H9 (cell line): ENCODE results near the gene TSKU. TPM values are rescaled to one million over a fixed set of nuclear protein-coding genes. Genes with fewer than 3 reads are reported as not detected.
A peak's percentile ranks its signal among the peaks of the same experiment; 100 is the strongest.

Source experiments
- DNase-seq: peaks from one replicate; pipeline ENCODE4 v3.0.0-alpha.2; 2017
- H2AFZ ChIP-seq: one replicate; pipeline ENCODE4 v1.6.1; 2013; ENCODE audit warnings: mild to moderate bottlenecking, low read length, control low read depth, moderate library complexity
- H2AK5ac ChIP-seq: 2 replicates; pipeline ENCODE4 v1.6.1; 2013; ENCODE audit warnings: low read length, control low read depth, mixed read lengths; ENCODE audit not compliant: insufficient read length
- H2BK120ac ChIP-seq: one replicate; pipeline ENCODE4 v1.6.1; 2013; ENCODE audit warnings: low read depth, mild to moderate bottlenecking, low read length, control low read depth, inconsistent platforms; ENCODE audit not compliant: poor library complexity, severe bottlenecking
- H2BK12ac ChIP-seq: 2 replicates; pipeline ENCODE4 v1.6.1; 2013; ENCODE audit warnings: low read length, control low read depth, mixed read lengths, low read depth; ENCODE audit not compliant: insufficient read length
- H2BK15ac ChIP-seq: 2 replicates; pipeline ENCODE4 v1.6.1; 2013; ENCODE audit warnings: low read depth, low read length, control low read depth
- H2BK20ac ChIP-seq: one replicate; pipeline ENCODE4 v1.6.1; 2013; ENCODE audit warnings: low read depth, mild to moderate bottlenecking, low read length, control low read depth, inconsistent platforms; ENCODE audit not compliant: poor library complexity, severe bottlenecking
- H2BK5ac ChIP-seq: 2 replicates; pipeline ENCODE4 v1.6.1; 2013; ENCODE audit warnings: low read length, control low read depth, mixed read lengths; ENCODE audit not compliant: insufficient read length
- H3K14ac ChIP-seq: 2 replicates; pipeline ENCODE4 v1.6.1; 2013; ENCODE audit warnings: low read length, control low read depth; ENCODE audit not compliant: insufficient read depth
- H3K18ac ChIP-seq: 2 replicates; pipeline ENCODE4 v1.6.1; 2013; ENCODE audit warnings: low read depth, mild to moderate bottlenecking, mixed read lengths, low read length, control low read depth; ENCODE audit not compliant: insufficient read length
- H3K23ac ChIP-seq: 2 replicates; pipeline ENCODE4 v1.6.1; 2013; ENCODE audit warnings: low read length, control low read depth, mixed read lengths, low read depth; ENCODE audit not compliant: insufficient read length
- H3K23me2 ChIP-seq: 2 replicates; pipeline ENCODE4 v1.6.1; 2013; ENCODE audit warnings: low read depth, mild to moderate bottlenecking, mixed read lengths, low read length, control low read depth; ENCODE audit not compliant: insufficient read length, poor library complexity, severe bottlenecking
- H3K27ac ChIP-seq: 2 replicates; pipeline ENCODE4 v1.5.1; 2013; ENCODE audit warnings: low read length, control low read depth, mixed read lengths, low read depth; ENCODE audit not compliant: insufficient read length
- H3K27me3 ChIP-seq: 2 replicates; pipeline ENCODE4 v1.6.1; 2013; ENCODE audit warnings: low read length, control low read depth, inconsistent platforms; ENCODE audit not compliant: insufficient read depth
- H3K4ac ChIP-seq: 2 replicates; pipeline ENCODE4 v1.6.1; 2013; ENCODE audit warnings: low read depth, mild to moderate bottlenecking, control low read depth, inconsistent platforms, low read length, moderate library complexity
- H3K4me1 ChIP-seq: 2 replicates; pipeline ENCODE4 v1.6.1; 2013; ENCODE audit warnings: low read length, control low read depth, inconsistent platforms; ENCODE audit not compliant: insufficient read depth
- H3K4me2 ChIP-seq: 2 replicates; pipeline ENCODE4 v1.6.1; 2013; ENCODE audit warnings: low read length, control low read depth, mixed read lengths; ENCODE audit not compliant: insufficient read length, insufficient read depth
- H3K56ac ChIP-seq: 2 replicates; pipeline ENCODE4 v1.6.1; 2013; ENCODE audit warnings: low read depth, mild to moderate bottlenecking, mixed read lengths, low read length, control low read depth; ENCODE audit not compliant: insufficient read length
- H3K79me1 ChIP-seq: 2 replicates; pipeline ENCODE4 v1.6.1; 2013; ENCODE audit warnings: low read depth, mild to moderate bottlenecking, moderate library complexity, low read length, control low read depth, inconsistent platforms; ENCODE audit not compliant: insufficient read depth, poor library complexity, severe bottlenecking
- H3K79me2 ChIP-seq: 2 replicates; pipeline ENCODE4 v1.6.1; 2013; ENCODE audit warnings: low read length, control low read depth, inconsistent platforms; ENCODE audit not compliant: insufficient read depth
- H3K9ac ChIP-seq: 2 replicates; pipeline ENCODE4 v1.6.1; 2013; ENCODE audit warnings: low read length, control low read depth, mixed read lengths; ENCODE audit not compliant: insufficient read length; ENCODE audit errors: extremely low read depth
- H3K9me3 ChIP-seq: one replicate; pipeline ENCODE4 v1.6.1; 2013; ENCODE audit warnings: low read depth, low read length, inconsistent platforms; ENCODE audit not compliant: control insufficient read depth
- H3T11ph ChIP-seq: one replicate; pipeline ENCODE4 v1.6.1; 2013; ENCODE audit warnings: mild to moderate bottlenecking, low read length, control low read depth, inconsistent platforms
- H4K20me1 ChIP-seq: one replicate; pipeline ENCODE4 v1.6.1; 2013; ENCODE audit not compliant: control insufficient read depth, insufficient read length, insufficient read depth
- H4K5ac ChIP-seq: 2 replicates; pipeline ENCODE4 v1.6.1; 2013; ENCODE audit warnings: low read depth, mild to moderate bottlenecking, mixed read lengths, low read length, control low read depth; ENCODE audit not compliant: insufficient read length
- H4K8ac ChIP-seq: replicated peaks from 2 replicates; pipeline ENCODE4 v1.6.1; 2013; ENCODE audit warnings: low read length, control low read depth, mixed read lengths, low read depth; ENCODE audit not compliant: insufficient read length
- H4K91ac ChIP-seq: 2 replicates; pipeline ENCODE4 v1.6.1; 2013; ENCODE audit warnings: low read depth, mild to moderate bottlenecking, moderate library complexity, mixed read lengths, low read length, control low read depth; ENCODE audit not compliant: insufficient read length
- H3K27ac Mint-ChIP-seq, 3 experiments: 2 replicates in 2 of 3; 3 replicates in 1 of 3; pipeline ENCODE4 v1.8.0; 2020 to 2021; ENCODE audit warnings: mixed read lengths in 3 of 3, mild to moderate bottlenecking in 1 of 3, moderate library complexity in 1 of 3
- H3K27me3 Mint-ChIP-seq: 2 replicates; pipeline ENCODE4 v1.8.0; 2021; ENCODE audit warnings: low read depth, mild to moderate bottlenecking, moderate library complexity, mixed read lengths
- H3K36me3 Mint-ChIP-seq, 3 experiments: 2 replicates in 2 of 3; 3 replicates in 1 of 3; pipeline ENCODE4 v1.8.0; 2020 to 2021; ENCODE audit warnings: low read depth in 3 of 3, mixed read lengths in 3 of 3; ENCODE audit not compliant: insufficient read depth in 1 of 3
- H3K4me1 Mint-ChIP-seq, 2 experiments: 2 replicates each; pipeline ENCODE4 v1.8.0; 2020; ENCODE audit warnings: mixed read lengths in 2 of 2
- H3K4me3 Mint-ChIP-seq, 2 experiments: 2 replicates in 1 of 2; 3 replicates in 1 of 2; pipeline ENCODE4 v1.8.0; 2020 to 2021; ENCODE audit warnings: mild to moderate bottlenecking in 2 of 2, mixed read lengths in 2 of 2, moderate library complexity in 1 of 2
- H3K9me3 Mint-ChIP-seq, 2 experiments: 2 replicates in 1 of 2; 3 replicates in 1 of 2; pipeline ENCODE4 v1.8.0; 2020; ENCODE audit warnings: mild to moderate bottlenecking in 2 of 2, mixed read lengths in 2 of 2, moderate library complexity in 1 of 2
- WGBS: extraction: QIAGEN DNeasy Blood & Tissue Kit; methylation state at CpG from one replicate; pipeline ENCODE4 v1.1.7; 2013; ENCODE audit warnings: missing lambda C conversion rate, low lambda C conversion rate, mixed read lengths; ENCODE audit not compliant: insufficient read length; ENCODE audit errors: extremely low coverage; 5-methylcytosine and 5-hydroxymethylcytosine counted together
- total RNA-seq: library from RNA; stranded (reverse); gene quantifications from 2 replicates; pipeline ENCODE4 v1.2.1, GENCODE V29; 2021
- TF ChIP-seq, protein P1 (sequence below): fragments of 200-600 bp; sonication (generic); conservative IDR thresholded peaks from 3 replicates; pipeline ENCODE4 v1.8.0; 2021; ENCODE audit warnings: antibody characterized with exemption, mild to moderate bottlenecking

Gene TSKU
- total RNA-seq, 1 experiment from 2014 or later = 25.4 TPM

DNA sequence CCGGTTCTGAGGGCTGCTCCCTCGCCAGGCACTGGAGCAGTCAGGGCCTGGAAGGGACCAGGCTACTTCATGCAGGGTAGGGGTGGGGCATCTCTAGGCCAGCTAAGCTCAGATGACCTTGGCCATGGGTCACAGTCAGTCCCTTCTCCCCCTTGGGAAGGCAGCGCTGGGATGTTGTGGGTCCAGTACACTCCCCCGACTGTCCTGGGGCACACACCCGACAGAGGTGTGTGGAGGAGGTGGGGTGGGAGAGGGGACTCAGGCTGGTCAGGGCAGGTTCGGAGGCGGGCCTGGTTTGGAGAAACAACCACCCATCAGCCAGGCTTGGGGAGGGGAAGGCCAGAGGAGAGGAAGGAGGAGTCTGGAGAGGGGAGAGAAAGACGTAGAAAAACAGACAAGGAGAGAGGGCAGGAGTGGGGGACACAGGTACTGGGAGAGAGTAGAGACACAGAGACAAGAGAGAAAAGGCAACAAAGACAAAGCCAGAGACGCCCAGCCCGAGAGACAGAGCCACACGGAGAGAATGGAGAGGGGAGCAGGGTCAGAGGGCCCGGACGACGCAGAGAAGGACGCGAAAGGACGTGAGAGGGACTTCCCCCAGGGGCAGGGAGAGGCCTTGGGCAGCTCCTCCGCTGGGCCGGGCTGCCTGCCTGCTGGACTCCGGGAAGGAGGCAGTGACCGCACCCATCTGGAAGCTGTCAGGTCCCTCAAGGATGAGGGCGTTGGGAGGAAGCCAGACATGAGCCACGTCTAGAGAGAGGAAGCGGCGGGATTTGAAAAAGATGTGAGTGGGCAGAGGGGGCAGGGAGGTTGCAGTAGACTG, 30.6 kb upstream of the TSKU start:
- no peaks in the 10 kb centered on the region for H3K23me2 ChIP-seq
- H4K5ac ChIP-seq = no peak overlapping the region
- H2BK15ac ChIP-seq = no peak overlapping the region
- H3K27ac Mint-ChIP-seq = peak overlapping the region in 1 of 3 experiments; percentile 72; a peak in 1 of 7 replicates
- H3K36me3 Mint-ChIP-seq = no peaks in the 10 kb centered on the region; a peak in 1 of 7 replicates
- TF ChIP-seq, protein P1, sequence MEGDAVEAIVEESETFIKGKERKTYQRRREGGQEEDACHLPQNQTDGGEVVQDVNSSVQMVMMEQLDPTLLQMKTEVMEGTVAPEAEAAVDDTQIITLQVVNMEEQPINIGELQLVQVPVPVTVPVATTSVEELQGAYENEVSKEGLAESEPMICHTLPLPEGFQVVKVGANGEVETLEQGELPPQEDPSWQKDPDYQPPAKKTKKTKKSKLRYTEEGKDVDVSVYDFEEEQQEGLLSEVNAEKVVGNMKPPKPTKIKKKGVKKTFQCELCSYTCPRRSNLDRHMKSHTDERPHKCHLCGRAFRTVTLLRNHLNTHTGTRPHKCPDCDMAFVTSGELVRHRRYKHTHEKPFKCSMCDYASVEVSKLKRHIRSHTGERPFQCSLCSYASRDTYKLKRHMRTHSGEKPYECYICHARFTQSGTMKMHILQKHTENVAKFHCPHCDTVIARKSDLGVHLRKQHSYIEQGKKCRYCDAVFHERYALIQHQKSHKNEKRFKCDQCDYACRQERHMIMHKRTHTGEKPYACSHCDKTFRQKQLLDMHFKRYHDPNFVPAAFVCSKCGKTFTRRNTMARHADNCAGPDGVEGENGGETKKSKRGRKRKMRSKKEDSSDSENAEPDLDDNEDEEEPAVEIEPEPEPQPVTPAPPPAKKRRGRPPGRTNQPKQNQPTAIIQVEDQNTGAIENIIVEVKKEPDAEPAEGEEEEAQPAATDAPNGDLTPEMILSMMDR = no peak
- H2BK5ac ChIP-seq = no peak overlapping the region
- H3K14ac ChIP-seq = no peak overlapping the region
- no CpG with 5 or more reads among the region's 25 CpGs for WGBS
- peaks cover 8 to 37% of the 10 kb centered on the region in 2 experiments for H3K4me1 Mint-ChIP-seq
- H3K18ac ChIP-seq = no peak overlapping the region
- H2AK5ac ChIP-seq = no peak overlapping the region
- no peak overlapping the region for H4K91ac ChIP-seq
- H3K27ac ChIP-seq = no peak overlapping the region
- no peak overlapping the region for H3K4me3 Mint-ChIP-seq
- no peaks in the 10 kb centered on the region for H3K9me3 Mint-ChIP-seq
- no peak overlapping the region for H2BK20ac ChIP-seq
- no peak overlapping the region for H2AFZ ChIP-seq
- H2BK120ac ChIP-seq = no peak overlapping the region
- H3K4me2 ChIP-seq = no peak overlapping the region
- H3T11ph ChIP-seq = no peak overlapping the region
- no peak overlapping the region for H3K56ac ChIP-seq
- no peaks in the 10 kb centered on the region for H3K79me1 ChIP-seq
- H3K79me2 ChIP-seq = no peaks in the 10 kb centered on the region
- H3K4ac ChIP-seq = no peak overlapping the region
- DNase-seq = no peak
- no peak overlapping the region for H2BK12ac ChIP-seq
- no peaks in the 10 kb centered on the region for H4K20me1 ChIP-seq
- H3K27me3 ChIP-seq = no peaks in the 10 kb centered on the region
- peaks cover 21% of the 10 kb centered on the region for H3K27me3 Mint-ChIP-seq
- no peak overlapping the region for H3K9ac ChIP-seq
- H3K9me3 ChIP-seq = no peaks in the 10 kb centered on the region
- H3K4me1 ChIP-seq = no peaks in the 10 kb centered on the region
- no peak overlapping the region for H4K8ac ChIP-seq
- no peak overlapping the region for H3K23ac ChIP-seq
